HG02870 (cell line): ENCODE results near the gene CLVS2.

Experiments used
- ATAC-seq: cut with Tn5 transposase; IDR thresholded peaks from one replicate; pipeline ENCODE4 v1.9.1; 2021; ENCODE audit warnings: mild to moderate bottlenecking, moderate library complexity; ENCODE audit not compliant: unreplicated experiment

Gene CLVS2, protein sequence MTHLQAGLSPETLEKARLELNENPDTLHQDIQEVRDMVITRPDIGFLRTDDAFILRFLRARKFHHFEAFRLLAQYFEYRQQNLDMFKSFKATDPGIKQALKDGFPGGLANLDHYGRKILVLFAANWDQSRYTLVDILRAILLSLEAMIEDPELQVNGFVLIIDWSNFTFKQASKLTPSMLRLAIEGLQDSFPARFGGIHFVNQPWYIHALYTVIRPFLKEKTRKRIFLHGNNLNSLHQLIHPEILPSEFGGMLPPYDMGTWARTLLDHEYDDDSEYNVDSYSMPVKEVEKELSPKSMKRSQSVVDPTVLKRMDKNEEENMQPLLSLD

GRCh38 chr6:122995921-122996793 lies at the start of gene CLVS2:
TSS of gene CLVS2 (plus strand) at chr6:122996235. CDS start at chr6:122997778, 1,543 bp downstream.
- no peak for ATAC-seq

DNA sequence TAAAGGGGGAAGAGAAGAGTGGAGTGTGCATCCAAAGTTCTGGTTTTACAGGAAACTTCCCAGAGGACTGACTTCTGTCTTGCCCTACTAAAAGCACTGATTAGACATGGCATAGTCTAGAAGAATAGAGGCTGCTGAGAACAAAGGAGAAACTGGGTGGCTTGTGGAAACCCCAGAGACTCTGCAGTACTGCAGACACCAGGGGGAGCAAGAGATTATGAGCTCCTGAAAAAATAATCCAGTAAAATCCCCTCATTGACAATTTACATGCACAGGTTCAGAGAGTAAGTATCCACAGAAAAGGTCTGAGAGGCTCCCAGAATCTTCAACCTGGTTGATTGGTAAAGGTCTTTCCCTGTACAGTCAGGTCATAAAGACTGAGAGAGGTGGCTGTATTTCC lies 48.7 kb upstream of the CLVS2 start:
- no peak for ATAC-seq

- no peak for ATAC-seq
These were observed 42.3 kb upstream of the CLVS2 start for GRCh38 chr6:122953766-122954165.

DNA sequence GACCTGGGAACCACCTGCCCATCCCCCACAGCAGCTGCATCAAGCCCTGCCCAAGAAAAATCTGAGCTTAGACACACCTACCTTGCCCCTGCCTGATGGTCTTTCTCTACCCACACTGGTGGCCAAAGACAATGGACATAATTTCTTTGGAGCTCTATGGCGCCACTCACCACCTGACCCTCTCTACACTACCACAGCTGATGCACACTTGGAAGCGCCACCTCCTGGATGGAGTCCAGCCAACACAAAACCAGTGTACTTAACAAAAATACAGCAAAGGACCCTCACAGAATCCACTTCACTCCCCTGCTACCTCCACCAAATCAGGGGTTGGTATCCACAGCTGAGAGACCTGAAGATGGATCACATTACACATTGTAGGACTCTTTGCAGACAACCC lies 39.7 kb upstream of the CLVS2 start:
- no peak for ATAC-seq

DNA sequence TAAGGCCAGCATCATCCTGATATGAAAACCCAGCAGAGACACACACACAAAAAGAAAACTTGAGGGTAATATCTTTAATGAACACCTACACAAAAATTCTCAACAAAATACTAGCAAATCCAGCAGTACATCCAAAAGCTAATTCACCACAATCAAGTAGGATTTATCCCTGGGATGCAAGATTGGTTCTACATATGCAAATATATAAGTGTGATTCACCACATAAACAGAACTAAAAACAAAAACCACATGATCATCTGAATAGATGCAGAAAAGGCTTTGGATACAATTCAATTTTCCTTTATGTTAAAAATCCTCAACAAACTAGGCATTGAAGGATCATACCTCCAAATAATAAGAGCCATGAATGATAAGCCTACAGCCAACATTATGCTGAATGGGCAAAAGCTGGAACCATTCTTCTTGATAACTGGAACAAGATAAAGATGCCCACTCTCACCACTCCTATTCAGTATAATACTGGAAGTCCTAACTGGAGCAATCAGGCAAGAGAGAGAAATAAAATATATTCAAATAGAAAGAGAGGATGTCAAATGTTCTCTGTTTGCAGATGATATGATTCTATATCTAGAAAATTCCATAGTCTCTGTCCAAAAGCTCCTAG lies 33.9 kb upstream of the CLVS2 start:
- no peak for ATAC-seq

GRCh38 chr6:122969999-122970533 lies 26.0 kb upstream of the CLVS2 start:
- ATAC-seq, result no peak

- ATAC-seq, result no peak
These were observed 18.9 kb upstream of the CLVS2 start for GRCh38 chr6:122977180-122977579.

DNA sequence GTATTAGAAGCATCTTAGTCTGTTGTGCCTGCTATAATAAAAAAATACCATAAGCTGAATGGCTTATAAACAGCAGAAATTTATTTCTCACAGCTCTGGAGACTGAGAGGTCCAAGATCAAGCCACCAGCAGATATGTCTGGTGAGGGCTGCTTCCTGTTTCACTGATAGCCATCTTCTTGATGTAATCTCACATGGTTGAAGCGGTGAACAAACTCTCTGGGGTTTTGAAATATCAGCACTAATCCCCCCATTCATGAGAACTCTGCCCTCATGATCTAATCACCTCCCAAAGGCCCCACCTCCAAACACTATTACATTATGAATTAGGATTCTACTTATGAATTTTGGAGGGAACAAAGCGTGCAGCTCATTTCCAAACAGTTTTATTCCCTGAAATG lies 11.6 kb upstream of the CLVS2 start:
- no peak for ATAC-seq

GRCh38 chr6:122994256-122994655 lies 1.8 kb upstream of the CLVS2 start:
- no peak for ATAC-seq

GRCh38 chr6:122996794-122997505 lies 915 bp downstream of the CLVS2 start:
- ATAC-seq, result no peak

- ATAC-seq, result no peak
These were observed 1.6 kb downstream of the CLVS2 start for GRCh38 chr6:122997541-122998150.

DNA sequence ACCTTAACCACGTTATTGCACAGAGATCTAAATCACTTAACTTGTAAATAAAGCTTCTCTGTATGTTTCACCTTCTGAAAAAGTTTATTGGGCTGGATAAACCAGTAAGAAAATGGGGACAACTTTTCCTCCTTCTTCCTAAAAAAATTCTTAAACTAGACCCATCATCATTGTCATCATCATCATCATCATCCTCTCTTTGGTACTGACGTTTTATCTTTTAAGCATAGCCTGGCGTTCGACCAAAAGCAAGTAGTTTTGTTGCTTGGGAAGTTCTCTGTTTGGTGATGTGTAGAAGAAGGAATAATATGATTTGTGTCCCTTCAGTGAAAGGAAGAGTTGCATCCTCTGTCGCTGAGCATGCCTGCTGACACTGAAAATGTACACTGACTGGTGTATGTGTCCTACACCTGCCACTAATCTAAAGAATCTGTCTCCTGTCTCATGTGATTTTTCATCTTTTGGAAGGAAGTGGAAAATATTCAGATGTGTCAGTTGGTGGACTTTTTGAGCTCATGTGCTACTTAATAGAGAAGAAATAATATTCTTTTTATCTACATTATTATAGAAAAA lies 2.5 kb downstream of the CLVS2 start:
- ATAC-seq, result no peak

DNA sequence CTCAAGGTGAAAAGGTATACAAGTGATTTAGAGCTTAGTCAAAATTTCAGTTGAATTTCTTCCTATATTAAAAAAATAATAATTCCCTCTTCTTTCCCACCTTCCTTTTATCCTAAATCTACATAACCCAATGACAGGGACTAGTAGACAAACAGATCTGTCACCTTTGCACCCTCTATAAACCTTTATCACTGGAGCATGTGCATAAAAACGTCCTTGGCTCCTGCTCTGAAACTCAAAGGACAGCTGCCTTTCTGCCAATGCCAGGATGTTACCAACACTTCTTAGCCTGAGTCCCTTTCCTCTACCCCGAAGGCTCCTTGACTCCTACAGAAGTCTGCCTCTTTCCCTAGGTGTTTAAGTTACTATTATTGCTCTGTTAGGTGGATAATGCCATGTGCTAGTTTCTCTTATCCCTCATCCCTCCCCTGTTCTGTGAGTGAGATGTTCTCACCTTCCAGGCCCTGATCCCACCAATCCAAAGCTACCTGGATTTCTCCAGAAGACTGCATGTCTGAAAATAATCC lies 4.3 kb downstream of the CLVS2 start:
- ATAC-seq, result no peak

DNA sequence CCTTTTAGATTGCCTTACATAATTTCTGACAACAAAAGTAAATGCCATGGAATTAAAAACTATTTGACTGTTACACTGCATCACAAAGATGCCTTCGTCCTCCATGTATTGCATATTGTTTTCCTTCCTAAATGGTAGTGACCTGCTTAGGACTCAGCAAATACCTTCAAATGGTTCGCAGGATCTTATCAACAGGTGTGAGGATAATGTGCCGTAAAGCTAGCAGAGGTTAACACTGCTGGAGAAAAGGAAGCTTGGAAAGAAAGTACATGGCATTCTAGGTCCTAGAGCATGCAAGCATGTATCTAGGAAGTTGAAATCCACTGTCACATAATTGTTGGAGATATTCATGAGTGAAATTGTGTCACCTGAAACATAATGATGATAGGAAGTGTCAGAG lies 5.5 kb downstream of the CLVS2 start:
- no peak for ATAC-seq

DNA sequence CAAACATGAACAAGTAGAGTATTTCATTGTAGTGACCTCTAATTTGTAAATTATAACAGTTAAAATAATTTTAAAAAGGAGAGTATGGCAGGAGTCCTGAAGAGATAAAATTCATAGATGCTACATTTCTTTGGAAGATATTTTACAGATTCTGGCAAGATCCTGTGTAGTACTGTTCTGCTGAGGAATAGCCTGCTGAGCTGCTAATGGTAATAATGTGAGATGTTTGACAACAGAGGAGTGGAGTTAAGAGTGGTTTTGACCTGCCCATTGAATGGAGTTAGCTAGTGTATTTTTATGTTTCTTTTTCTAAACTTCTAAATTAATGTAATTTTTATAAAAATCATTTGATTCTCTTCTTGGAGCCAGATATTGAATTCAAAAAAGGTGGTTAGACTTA lies 11.8 kb downstream of the CLVS2 start:
- no peak for ATAC-seq

- no peak for ATAC-seq
These were observed 13.0 kb downstream of the CLVS2 start for GRCh38 chr6:123009059-123009458.

- no peak for ATAC-seq
These were observed 18.8 kb downstream of the CLVS2 start for GRCh38 chr6:123014835-123015234.

- ATAC-seq, result no peak
These were observed 20.5 kb downstream of the CLVS2 start for GRCh38 chr6:123016431-123017103.

- ATAC-seq, result no peak
These were observed 21.2 kb downstream of the CLVS2 start for GRCh38 chr6:123017104-123017682.
